LNCAP (cell line): ENCODE results near the gene SSTR1.

Experiments used
- TF ChIP-seq, protein P1 (sequence below): fragments of 450-650 bp; IDR thresholded peaks from 2 replicates; pipeline ENCODE4 v1.5.1; 2017; ENCODE audit warnings: mild to moderate bottlenecking

The SSTR1 gene, protein sequence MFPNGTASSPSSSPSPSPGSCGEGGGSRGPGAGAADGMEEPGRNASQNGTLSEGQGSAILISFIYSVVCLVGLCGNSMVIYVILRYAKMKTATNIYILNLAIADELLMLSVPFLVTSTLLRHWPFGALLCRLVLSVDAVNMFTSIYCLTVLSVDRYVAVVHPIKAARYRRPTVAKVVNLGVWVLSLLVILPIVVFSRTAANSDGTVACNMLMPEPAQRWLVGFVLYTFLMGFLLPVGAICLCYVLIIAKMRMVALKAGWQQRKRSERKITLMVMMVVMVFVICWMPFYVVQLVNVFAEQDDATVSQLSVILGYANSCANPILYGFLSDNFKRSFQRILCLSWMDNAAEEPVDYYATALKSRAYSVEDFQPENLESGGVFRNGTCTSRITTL

GRCh38 chr14:38207736-38208617, at the start of gene SSTR1:
Gene SSTR1, plus strand, starts transcription at chr14:38207904. Its CDS starts 1,486 bp downstream, at chr14:38209390.
- TF ChIP-seq, protein P1, sequence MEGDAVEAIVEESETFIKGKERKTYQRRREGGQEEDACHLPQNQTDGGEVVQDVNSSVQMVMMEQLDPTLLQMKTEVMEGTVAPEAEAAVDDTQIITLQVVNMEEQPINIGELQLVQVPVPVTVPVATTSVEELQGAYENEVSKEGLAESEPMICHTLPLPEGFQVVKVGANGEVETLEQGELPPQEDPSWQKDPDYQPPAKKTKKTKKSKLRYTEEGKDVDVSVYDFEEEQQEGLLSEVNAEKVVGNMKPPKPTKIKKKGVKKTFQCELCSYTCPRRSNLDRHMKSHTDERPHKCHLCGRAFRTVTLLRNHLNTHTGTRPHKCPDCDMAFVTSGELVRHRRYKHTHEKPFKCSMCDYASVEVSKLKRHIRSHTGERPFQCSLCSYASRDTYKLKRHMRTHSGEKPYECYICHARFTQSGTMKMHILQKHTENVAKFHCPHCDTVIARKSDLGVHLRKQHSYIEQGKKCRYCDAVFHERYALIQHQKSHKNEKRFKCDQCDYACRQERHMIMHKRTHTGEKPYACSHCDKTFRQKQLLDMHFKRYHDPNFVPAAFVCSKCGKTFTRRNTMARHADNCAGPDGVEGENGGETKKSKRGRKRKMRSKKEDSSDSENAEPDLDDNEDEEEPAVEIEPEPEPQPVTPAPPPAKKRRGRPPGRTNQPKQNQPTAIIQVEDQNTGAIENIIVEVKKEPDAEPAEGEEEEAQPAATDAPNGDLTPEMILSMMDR, result no peak

DNA sequence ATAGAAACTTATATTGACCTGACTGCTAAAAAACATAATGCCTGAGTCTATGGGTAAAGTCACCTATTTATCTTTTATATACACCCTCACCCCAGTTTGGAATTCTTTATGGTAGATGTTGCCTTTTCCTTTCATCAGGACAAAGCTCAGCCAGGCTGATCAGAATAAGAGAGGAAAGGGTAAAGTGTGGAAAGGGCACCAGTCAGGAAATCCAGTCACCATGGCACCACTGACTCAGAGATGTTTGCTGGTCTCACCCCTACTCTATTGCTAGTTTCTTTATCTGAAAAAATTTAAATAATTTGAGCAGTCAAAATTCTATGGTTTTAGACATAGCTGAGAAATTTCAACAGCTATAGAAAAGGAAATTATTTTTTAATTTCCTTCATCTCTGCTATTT, 49.2 kb upstream of the SSTR1 start:
- TF ChIP-seq, protein P1, result no peak

- TF ChIP-seq, protein P1, result no peak
These were observed 39.3 kb upstream of the SSTR1 start for GRCh38 chr14:38168416-38168815.

DNA sequence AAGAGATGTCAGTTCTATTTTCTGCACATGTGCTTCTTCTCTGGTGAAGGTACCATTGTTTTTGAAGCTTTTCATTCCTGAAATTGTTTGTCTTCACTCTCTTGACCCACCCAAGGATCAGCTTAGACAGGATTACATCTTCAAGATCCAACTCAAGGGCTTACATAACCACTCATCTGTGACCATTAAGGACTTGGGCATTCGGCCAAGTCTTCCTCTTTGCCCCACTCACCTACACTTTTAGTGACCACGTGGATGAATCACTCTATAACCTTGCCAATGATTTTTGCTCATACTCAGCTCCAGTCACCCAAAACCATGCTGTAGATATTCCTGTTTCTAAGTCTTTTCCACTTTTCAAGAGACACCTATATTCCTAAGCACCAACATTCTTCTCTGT, 36.5 kb upstream of the SSTR1 start:
- TF ChIP-seq, protein P1, result no peak

DNA sequence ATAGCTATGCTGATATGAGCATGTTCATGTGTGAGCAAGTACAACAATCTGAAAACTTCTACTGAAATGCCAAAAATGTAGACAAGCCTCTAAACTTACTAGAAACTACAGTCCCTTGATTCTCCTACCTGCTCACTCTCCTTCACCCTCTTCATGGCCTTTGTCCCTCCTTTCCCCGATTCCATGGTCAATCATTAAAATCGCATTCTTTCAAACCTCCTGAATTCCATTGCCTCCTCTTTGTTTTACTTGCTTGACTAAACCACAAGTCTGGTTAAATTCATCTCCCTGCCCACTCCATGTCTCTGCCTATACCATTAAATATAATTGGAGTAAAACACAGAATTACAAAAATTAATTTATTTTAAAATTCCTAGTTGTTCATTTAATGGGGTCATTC, 33.0 kb upstream of the SSTR1 start:
- TF ChIP-seq, protein P1, result no peak

DNA sequence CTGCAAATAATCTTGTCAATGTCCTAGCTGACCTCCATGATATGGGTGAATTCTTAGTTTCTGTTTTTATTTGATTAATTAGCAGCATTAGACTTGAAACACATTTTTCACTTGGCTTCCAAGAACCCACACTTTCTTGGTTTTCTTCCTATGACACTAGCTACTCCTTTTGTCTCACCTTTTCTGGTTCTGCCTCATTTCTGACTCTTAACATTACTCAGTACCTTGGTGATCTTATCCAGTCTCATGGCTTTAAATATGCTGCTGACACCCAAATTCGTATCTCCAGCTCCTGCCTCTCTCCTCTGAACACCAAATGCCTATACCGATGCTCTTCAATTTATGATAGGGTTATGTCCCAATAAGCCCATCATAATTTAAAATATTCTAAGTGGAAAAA, 32.0 kb upstream of the SSTR1 start:
- TF ChIP-seq, protein P1, result no peak

- TF ChIP-seq, protein P1, result no peak
These were observed 31.3 kb upstream of the SSTR1 start for GRCh38 chr14:38176379-38176778.
